ENCODE results near the gene TMEM198.
A peak's percentile ranks its signal among the peaks of the same experiment; 100 is the strongest.

TMEM198 gene, protein sequence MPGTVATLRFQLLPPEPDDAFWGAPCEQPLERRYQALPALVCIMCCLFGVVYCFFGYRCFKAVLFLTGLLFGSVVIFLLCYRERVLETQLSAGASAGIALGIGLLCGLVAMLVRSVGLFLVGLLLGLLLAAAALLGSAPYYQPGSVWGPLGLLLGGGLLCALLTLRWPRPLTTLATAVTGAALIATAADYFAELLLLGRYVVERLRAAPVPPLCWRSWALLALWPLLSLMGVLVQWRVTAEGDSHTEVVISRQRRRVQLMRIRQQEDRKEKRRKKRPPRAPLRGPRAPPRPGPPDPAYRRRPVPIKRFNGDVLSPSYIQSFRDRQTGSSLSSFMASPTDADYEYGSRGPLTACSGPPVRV

DNA sequence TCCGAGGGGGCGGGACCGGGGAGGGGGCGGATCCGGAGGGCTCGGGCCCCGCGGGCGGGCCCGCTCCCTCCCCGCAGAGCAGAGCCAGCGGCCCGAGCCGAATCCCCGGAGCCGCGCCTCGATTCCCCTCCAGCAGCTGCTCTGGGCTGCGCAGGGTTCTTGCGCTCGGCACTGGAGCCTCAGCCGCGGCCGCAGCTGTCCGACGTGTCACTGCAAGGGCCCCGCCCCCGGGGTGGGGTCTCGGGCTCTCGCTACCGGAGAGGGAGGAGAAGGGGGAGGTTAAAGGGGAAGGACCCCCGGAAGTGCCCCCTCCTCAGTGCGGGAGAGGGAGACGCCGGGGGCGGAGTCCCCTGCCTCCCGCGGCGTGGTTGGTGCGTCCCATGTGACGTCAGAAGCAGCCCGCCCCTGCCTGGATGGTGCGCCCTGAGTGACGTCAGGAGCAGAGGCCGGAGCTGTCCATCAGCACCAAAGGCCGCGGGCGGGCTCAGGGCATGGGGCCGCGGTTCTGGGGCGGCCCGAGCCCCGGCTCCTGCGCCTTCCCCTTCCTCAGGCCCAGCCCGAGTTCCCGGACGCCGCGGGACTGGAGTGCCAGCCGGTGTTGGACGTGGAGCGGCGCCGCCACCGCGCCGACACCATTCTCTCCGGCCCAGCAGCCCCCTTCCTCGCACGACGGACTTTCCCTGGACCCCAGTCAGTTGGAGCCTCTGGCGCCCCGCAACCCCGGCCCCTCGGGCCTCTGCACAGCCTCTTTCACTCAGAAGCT lies at the start of gene TMEM198, which contains the start of gene CHPF:
TMEM198 (plus strand) TSS at position 433 of the 763 bp plus-strand sequence. CDS start 700 bp downstream, outside the sequence.
CHPF (minus strand) TSS at position 214 of the 763 bp plus-strand sequence. CDS start 271 bp downstream, outside the sequence.
- peak; percentile 90 for DNase-seq (ENCODE audit: low read depth)

DNA sequence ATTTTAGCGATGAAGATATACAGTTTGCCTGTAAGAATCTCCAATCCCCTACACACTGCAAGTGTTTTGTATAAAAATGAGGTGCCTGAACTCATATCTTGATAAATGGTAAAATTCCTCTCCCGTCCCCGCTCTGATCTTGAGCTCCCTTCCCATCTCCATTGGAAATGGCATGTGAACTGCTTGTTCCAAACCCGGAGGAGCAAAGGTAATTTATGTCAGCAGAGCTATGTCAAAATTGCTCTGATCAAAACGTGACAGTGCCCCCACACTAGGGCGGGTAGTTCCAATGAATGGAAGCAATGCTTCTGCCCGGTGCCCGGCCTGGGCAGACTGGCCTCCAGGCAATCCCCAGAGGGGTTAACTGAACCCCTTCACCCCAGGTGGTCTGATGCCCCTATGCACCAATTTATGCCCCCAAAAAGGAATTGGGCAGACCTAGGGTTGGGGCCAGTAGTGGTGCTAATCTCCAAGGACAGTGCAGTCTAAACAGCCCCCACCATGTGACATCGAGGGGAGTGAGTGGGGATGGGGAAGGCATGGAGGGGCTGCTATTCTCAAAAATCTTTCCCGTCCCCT lies 48.8 kb upstream of the TMEM198 start:
- no peak for DNase-seq (ENCODE audit: low read depth)

DNA sequence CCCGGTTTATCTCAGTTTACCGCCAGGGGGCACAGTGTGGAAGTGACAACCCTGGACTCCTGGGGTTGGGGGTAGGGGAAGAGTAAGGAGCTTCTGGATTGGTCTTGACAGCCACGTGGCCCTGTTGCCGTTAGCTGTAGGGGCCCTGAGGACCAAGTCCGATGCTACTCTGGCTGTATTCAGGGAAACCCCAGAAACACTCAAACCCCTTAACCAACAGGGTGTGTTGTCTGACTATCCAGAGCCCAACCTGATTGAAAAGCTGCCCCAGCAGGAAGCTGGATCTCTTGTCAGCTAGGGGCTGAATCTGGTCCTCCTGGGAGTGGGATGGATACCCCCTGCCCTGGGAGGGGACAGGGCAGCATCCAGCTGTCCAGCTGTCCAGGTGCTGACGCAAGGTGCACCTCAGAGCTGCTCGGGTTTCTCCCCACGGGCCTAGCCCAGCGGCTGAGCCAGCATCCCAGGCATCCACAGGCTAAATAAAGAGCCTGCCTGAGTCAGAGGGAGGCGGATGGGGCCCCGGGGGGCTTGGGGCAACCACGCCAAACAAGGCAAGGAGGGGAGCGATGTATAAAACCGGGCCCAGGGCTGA lies 48.2 kb upstream of the TMEM198 start:
- DNase-seq (ENCODE audit: low read depth), result peak; percentile 24

DNA sequence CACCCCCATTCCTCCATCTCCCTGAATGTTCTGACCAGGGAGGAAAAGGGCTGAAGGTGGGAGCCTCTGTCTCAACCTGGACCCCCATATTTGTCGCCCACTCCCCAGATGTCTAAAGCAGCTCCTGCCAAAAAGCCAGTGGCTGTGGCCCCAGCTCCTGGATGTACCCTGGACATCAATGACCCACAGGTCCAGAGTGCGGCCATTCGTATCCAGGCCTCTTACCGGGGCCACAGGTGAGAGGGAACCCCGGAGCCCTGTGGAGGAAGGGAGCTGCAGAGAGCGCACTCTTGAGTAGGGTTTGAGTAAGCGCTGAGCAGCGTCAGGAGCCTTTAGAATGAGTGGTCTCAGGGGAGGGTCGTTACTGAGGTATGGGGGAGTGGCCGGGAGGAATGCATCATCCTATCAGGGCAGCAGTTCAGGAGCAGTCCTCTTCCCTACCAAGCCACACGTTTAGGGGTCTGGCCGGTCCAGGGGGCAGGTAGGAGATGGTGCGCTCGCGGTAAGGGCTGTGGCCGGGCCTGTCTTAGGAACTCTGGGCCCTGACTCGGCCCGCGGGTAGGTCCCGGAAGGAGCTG lies 47.5 kb upstream of the TMEM198 start:
- no peak for DNase-seq (ENCODE audit: low read depth)

DNA sequence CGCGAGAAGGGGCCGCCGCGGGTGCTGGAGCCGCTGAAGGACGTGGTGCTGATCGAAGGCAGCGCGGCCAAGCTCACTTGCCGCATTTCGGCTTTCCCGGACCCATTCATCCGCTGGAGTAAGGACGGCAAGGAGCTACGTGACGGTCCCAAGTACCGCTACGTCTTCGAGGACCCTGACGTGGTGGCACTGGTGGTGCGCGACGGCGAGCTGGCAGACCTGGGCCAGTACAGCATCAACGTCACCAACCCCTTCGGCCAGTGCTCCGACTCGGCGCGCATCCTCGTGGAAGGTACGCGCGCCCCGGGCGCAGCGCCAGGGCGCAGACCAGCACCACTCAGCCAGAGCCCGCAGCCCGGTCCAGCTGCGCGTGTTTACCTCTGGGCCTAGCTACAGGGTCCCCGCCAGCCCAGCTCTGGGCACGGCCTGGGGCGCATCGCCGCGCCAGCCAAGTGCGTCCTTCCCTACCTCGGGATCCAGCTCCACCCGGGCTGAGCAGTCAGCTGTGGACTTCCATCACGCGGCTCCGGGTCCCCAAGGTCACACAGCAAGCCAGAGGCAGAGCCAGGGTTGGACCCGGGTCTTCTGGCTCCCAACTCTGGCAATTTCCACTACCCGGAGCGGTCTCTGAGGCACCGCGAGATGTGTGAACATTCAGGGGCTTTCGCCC lies 46.9 kb upstream of the TMEM198 start:
- DNase-seq (ENCODE audit: low read depth), result no peak

DNA sequence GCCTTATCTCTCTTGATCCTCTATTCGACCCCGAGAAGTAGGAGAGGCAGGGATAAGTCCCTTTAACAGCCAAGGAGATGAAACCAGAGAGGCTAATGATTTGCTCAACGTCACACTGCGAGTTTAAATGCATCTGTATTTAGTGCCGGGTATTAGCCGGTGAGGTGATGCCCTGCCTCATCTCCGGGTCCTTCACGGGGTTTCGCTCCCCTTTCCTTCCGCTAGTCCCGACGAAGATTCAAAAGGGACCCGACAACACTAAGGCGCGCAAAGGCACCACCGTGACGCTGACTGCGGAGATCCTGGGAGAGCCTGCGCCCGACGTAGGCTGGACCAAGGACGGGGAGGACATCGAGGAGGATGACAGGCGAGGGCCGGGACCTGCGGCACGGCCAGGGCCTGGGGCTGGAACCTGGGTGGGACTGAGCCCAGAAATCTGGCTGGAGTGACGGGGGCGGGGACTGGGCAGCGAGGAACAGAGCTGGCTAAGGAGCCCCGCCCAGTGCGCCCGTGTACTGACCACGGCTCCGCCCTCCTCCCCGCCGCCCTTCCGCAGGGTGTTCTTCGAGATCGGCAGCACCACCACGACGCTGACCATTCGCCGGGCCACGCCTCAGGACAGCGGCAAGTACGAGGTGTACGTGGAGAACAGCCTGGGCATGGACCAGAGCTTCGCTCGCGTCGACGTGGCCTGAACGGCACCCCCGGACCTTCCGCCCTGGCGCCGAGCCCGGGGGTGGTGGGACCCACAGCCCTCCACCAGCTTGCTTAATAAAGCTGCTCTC lies 46.1 kb upstream of the TMEM198 start:
- DNase-seq (ENCODE audit: low read depth), result no peak

DNA sequence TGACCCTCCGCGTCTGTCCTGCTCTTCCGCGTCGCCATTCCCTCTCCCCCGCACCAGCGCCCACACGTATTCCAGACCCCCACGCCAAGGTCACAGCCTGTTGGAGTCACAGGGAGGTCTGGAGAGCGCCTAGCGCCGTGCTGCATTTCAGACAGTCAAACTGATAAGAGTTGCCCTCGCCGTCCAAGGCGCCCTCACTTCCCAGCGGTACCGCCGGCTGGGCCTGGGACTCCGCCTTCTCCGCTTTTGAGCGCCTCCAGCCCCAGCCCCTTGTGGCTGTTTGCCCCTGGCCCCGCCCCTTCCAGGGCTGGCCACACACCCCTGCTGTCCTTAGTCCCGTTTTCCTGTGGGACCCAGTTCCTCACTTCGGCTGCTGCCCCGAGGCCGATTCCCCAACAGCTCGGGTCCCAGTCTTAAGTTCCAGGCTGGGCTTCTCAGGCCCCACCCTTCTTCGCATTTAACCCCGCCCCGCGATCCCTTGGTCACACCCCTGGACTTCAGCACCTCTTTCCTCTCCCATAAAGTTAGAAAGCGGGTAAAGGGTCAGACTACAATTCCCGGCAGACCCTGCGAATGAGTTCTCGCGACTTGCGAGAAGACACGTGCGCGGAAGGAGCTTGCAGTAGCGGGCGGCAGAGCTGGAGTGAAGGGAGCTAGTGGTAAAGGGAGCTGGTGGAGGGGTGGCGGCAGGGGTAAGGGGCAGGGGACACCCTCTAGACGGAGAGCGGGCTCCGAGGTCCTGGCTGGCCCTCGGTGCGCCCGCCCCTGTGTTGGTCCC lies 45.4 kb upstream of the TMEM198 start, which contains the start of gene GMPPA:
GMPPA (plus strand) TSS at position 612 of the 778 bp plus-strand sequence. CDS start 1,085 bp downstream, outside the sequence.
- DNase-seq (ENCODE audit: low read depth), result peak; percentile 86

DNA sequence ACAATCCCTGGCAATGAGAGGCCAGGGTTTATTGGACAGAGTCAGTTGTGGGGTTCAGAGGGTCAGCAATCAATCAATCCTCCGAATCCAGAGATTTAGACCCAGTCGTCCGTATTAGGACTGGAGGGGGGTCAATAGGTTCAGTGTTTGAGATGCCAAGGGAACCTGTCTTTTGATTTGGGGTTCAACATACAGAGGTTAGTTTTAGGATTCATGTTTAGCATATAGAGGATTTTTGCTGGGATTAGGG lies 44.8 kb upstream of the TMEM198 start:
- DNase-seq (ENCODE audit: low read depth), result no peak

DNA sequence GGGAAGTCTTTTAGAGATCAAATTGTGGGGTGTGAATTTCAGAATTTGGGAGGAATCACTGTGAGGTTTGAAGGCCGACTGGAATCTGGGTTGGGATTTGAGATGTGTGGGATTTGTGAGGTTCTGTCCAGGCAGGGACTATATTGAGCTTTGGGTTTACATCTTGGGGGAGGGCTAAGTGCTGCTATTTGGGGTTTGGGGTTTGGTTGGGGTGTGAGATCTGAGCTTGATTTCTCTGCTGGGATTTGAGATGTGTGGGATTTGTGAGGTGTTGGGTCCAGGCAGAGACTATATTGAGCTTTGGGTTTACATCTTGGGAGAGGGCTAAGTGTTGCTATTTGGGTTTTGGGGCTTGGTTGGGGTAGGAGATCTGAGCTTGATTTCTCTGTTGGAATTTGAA lies 44.3 kb upstream of the TMEM198 start:
- no peak for DNase-seq (ENCODE audit: low read depth)

DNA sequence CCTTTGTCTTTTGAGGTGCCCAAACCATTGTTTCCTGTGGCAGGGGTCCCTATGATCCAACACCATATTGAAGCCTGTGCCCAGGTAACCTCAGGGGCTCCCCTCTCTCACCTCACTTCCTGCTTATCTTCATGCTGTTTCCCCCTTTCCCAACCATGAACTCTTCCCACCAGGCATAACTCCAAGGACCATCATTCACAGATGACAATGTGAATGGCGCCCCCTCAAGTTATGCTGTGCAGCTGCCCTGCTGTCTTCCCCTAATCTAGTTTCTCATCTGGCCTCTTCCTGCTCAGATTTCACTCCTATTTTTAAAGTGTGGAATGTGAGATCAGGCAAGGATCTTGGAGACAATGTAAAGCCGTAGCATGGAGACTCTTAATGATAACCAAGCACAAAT lies 43.7 kb upstream of the TMEM198 start:
- DNase-seq (ENCODE audit: low read depth), result no peak

DNA sequence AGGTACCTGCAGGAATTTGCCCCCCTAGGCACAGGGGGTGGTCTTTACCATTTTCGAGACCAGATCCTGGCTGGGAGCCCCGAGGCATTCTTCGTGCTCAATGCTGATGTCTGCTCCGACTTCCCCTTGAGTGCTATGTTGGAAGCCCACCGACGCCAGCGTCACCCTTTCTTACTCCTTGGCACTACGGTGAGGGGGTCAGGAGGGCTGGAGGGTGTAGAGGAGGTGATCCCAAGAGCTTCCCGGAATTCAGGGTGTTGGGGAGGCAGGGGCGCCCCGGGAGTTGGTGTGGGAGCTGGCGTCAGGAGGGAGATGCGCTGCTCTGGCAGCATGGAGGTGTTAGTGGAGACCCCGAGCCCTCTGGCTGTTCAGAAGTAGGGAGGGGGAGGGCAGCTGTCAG lies 42.0 kb upstream of the TMEM198 start:
- no peak for DNase-seq (ENCODE audit: low read depth)

DNA sequence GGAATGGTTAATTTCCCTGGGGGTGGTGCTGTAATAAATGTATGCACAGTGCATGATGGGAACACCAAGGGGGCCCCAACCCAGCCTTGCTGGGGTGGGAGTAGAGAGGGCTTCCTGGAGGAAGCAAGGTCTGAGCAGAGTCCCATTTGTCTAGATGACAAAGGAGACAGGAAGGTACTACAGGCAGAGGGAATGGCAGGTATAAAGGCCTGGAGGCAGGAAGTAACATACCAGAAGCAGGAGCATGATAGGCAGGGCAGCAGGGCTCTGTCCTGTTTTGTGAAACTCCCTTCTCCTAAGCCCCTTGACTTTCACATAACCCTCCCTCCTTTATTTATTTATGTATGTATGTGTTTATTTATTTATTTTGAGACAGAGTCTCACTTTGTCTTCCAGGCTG lies 41.2 kb upstream of the TMEM198 start:
- no peak for DNase-seq (ENCODE audit: low read depth)

DNA sequence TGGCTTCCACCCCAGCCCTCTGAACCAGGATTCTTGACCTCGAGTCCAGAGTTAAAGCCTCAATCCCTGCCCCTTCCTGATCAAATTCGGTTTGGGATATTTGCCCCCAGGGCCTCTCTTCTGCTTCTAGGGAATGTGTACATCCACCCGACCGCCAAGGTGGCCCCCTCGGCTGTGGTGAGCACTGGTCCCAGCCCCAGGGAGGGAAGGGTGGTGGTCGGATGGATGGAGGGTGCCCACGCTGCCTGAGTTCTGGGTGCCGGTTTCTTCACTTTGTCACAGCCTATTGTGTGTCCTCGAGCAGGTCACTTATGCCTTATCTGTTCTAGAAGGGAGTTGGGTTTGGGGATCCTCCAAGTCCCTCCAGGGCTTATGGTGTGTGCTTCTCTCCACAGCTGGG lies 38.2 kb upstream of the TMEM198 start:
- no peak for DNase-seq (ENCODE audit: low read depth)

DNA sequence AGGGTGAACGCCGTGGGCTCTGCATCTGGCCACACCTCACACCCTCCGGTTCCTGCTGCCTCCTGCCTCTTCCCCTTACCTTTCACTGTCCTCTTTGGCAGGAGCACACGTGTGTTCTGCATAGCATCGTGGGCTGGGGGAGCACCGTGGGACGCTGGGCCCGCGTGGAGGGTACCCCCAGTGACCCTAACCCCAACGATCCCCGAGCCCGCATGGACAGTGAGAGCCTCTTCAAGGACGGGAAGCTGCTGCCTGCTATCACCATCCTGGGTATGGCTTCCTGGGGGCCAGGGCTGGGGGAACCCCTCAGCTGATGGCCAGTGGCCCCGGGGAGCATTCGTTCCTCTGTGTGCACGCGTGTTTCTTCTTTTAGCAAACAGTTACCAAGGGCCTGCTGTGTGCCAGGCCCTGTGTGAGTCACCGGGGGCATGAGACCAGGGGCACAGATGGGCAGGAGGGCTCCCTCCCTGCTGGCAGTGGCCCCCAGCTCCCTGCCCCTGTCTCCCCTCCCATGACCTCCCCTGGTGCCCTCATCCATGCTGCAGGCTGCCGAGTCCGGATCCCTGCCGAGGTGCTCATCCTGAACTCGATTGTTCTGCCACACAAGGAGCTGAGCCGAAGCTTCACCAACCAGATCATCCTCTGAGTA lies 37.6 kb upstream of the TMEM198 start:
- no peak for DNase-seq (ENCODE audit: low read depth)

DNA sequence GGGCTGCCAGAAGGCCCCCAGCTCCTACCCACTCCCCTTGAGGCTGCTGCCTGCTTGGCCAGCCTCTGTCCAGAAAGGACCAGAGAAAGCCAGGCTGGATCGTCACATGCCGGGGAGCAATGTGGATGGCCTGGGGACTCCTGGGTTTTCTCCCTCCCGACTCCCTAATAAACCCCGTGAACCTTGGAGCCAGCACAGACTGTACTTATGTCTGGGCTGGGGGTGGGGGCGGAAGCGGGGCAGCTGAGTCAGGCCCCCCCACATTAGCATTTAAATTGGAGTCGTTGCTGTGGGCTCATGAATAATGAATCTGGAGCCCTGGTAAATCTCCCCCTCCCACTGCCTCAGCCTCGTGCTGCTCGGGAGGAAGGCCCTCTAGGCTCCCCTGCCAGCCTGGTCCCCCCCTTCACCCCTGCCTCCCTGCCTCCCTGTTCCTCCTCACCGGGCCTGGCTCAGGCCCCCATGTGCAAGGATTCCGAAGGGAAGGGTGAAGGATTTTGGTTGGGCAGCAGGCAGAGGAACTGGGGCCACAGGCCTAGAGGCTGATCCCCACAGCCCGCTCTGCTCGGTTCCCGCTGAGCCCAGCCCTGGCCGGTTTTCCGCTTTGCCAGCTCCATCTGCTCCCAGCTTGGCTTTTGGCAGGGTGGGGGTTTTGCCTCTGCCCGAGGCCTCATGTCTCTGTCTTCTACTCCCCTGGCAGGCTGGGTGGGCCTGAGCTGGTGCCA lies 36.9 kb upstream of the TMEM198 start:
- no peak for DNase-seq (ENCODE audit: low read depth)

DNA sequence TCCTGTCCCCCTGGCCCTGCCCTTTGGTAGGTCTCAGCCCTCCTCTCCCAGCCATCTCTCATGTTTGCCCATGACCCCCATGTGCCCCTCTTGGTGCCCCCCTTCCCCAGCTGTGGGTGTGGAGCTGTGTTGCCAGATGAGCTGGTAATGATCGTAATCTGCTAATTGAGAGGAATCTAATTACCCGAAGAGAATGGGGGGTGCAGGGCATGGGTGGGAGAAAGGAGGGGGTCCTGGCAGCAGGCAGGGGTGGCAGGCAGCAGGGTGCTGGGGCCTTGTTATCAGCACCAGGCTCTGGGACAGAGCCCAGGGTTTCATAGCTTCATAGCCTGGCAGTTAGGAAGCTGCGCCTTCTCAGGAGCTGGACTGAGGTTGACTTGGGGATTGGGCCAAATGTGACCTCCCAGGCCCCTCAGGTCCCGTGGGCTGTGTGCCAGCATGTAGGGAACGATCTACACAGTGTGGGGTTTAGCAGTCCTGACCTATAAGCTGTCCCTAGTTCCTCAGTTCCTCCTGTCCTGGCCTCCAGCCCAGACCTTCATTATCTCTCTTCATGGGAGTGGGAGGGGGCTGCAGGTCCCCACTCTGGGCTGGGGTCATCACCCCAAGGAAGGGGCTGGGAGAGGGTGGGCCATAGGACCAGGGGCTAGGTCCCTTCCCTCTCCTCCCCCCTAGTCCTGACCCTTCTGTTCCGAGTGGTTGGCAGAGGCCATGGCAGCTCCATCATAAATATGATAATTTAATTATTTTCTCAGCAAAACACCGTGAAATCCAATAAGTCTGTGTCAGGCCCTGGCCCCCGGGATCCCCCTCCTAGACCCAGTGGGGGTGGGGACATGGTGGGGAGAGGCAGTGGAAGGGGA lies 36.0 kb upstream of the TMEM198 start:
- no peak for DNase-seq (ENCODE audit: low read depth)

DNA sequence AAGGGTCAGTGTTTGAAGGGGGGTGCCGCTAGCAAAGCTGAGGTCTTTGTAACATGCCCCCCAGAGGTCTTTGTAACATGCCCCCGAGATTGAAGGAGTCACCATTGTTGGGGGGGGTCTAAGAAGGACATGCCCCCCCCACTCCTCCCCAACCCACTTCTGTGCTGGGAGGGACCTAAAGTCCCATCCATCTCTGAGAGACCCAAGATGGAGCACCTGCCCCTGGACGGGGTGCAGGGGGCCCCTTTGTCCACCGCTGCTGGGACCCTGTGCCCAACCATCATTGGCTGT lies 35.4 kb upstream of the TMEM198 start:
- DNase-seq (ENCODE audit: low read depth), result no peak

Measured in T-helper 22 cell (primary cell).